Endothelial cell of umbilical vein (primary cell): ENCODE results near the gene GARIN5A. TPM values are rescaled to one million over a fixed set of nuclear protein-coding genes. Genes with fewer than 3 reads are reported as not detected.

Experiments used
- BruUV-seq: library from RNA; stranded (reverse); fragments of 400-500 nt; replicated peaks from 2 replicates; lab custom pipeline; 2021; lab: Mats Ljungman, UMichigan
- CTCF ChIA-PET: fragments of 300-600, 350-600 bp; sonication (Branson Sonifier 250); formaldehyde crosslinking; loops from one replicate; lab custom pipeline; 2021; ENCODE audit warnings: antibody characterized with exemption, inconsistent platforms; lab: Charles Lee
- POLR2A ChIA-PET: fragments of 300-600, 350-600 bp; sonication (Branson Sonifier 250); formaldehyde crosslinking; loops from one replicate; lab custom pipeline; 2021; ENCODE audit warnings: antibody characterized with exemption, inconsistent platforms; lab: Charles Lee
- DNase-seq: peaks from one replicate; pipeline ENCODE4 v3.0.0-alpha.2; 2011; ENCODE audit warnings: low read depth, low spot score
- FAIRE-seq: peaks from 2 replicates; lab custom pipeline; 2011; peaks lifted over from hg19 to GRCh38; lab: Jason Lieb, UNC
- H2AFZ ChIP-seq: 2 replicates; pipeline ENCODE4 v1.6.0; 2012; ENCODE audit warnings: low read depth, low read length, control low read depth, inconsistent platforms
- H3K27ac ChIP-seq: 2 replicates; pipeline ENCODE4 v1.5.1; 2011; ENCODE audit warnings: low read depth, mild to moderate bottlenecking, control low read depth, low read length, moderate library complexity; ENCODE audit not compliant: insufficient read depth
- H3K27me3 ChIP-seq, 2 experiments: 2 replicates each; pipeline versions ENCODE4 v1.6.0 to v1.6.1; 2011; ENCODE audit warnings: low read length in 2 of 2, mixed read lengths in 1 of 2; ENCODE audit not compliant: control insufficient read depth in 2 of 2, insufficient read depth in 2 of 2
- H3K36me3 ChIP-seq, 2 experiments: 2 replicates in 1 of 2; 3 replicates in 1 of 2; pipeline ENCODE4 v1.5.1; 2011; ENCODE audit warnings: low read length in 2 of 2, mild to moderate bottlenecking in 1 of 2, moderate library complexity in 1 of 2; ENCODE audit not compliant: control insufficient read depth in 2 of 2, insufficient read depth in 2 of 2; ENCODE audit errors: extremely low read depth in 1 of 2
- H3K4me1 ChIP-seq: 3 replicates; pipeline ENCODE4 v1.5.1; 2011; ENCODE audit warnings: mild to moderate bottlenecking, low read length; ENCODE audit not compliant: control insufficient read depth, insufficient read depth; ENCODE audit errors: extremely low read depth
- H3K4me2 ChIP-seq: 2 replicates; pipeline ENCODE4 v1.6.1; 2011; ENCODE audit warnings: low read length, control low read depth, mixed read lengths; ENCODE audit not compliant: insufficient read depth
- H3K4me3 ChIP-seq, 3 experiments: fragments of 200-600 bp in 1 of 3; sonication (generic), shearing (Covaris generic) in 1 of 3; replicated peaks in 1 of 3; 2 replicates each; pipeline ENCODE4 v1.5.1; 2011 to 2016; ENCODE audit warnings: control low read depth in 3 of 3, low read length in 3 of 3, mild to moderate bottlenecking in 2 of 3, inconsistent platforms in 1 of 3, low read depth in 1 of 3, moderate library complexity in 1 of 3; ENCODE audit not compliant: insufficient read depth in 1 of 3
- H3K79me2 ChIP-seq: 2 replicates; pipeline ENCODE4 v1.6.0; 2012; ENCODE audit warnings: low read length, inconsistent platforms; ENCODE audit not compliant: control insufficient read depth, insufficient read depth
- H3K9ac ChIP-seq: replicated peaks from 2 replicates; pipeline ENCODE3; 2011; ENCODE audit warnings: low read length, control low read depth; ENCODE audit not compliant: insufficient read depth; ENCODE audit errors: extremely low read depth
- H3K9me1 ChIP-seq: replicated peaks from 3 replicates; pipeline ENCODE4 v1.6.0; 2011; ENCODE audit warnings: mild to moderate bottlenecking, low read length; ENCODE audit not compliant: control insufficient read depth, insufficient read depth; ENCODE audit errors: extremely low read depth
- H3K9me3 ChIP-seq: replicated peaks from 2 replicates; pipeline ENCODE4 v1.5.1; 2012; ENCODE audit warnings: low read length, inconsistent platforms; ENCODE audit not compliant: control insufficient read depth, insufficient read depth
- H4K20me1 ChIP-seq: replicated peaks from 2 replicates; pipeline ENCODE3; 2011; ENCODE audit warnings: mild to moderate bottlenecking, low read length; ENCODE audit not compliant: control insufficient read depth, insufficient read depth; ENCODE audit errors: extremely low read depth
- CTCF ChIP-seq, 2 donors: IDR thresholded peaks; 1 replicate in 1 of 2; 2 replicates in 1 of 2; pipeline ENCODE4 v1.5.1; 2011; ENCODE audit warnings: low read length in 2 of 2, mild to moderate bottlenecking in 2 of 2, moderate library complexity in 2 of 2, control low read depth in 1 of 2, inconsistent platforms in 1 of 2, low read depth in 1 of 2; ENCODE audit not compliant: insufficient read depth in 1 of 2; ENCODE audit errors: extremely low read depth in 1 of 2
- MYC ChIP-seq: IDR thresholded peaks from one replicate; pipeline ENCODE4 v1.6.1; 2011; ENCODE audit warnings: mild to moderate bottlenecking, low read depth, low read length
- POLR2AphosphoS5 ChIP-seq: IDR thresholded peaks from 2 replicates; pipeline ENCODE4 v1.6.1; 2012; ENCODE audit warnings: low read depth, mild to moderate bottlenecking, control low read depth, low read length, moderate library complexity; ENCODE audit not compliant: insufficient read depth
- dilution Hi-C: fragments of 300-500 bp; cut with MboI; formaldehyde crosslinking; loops from one replicate; pipeline ENCODE4 v1.15.0; 2019; ENCODE audit warnings: low sequenced_read_pairs; ENCODE audit not compliant: extremely low pct_ligation_motif_present
- intact Hi-C: fragments of 100-400 bp; cut with micrococcal nuclease; formaldehyde crosslinking; loops from one replicate; pipeline ENCODE4 v1.10.0; 2022
- polyA plus RNA-seq, 4 experiments: library from polyadenylated mRNA; depleted of rRNA in 3 of 4; stranded (reverse) in 3 of 4; unstranded in 1 of 4; fragments of >200 nt; gene quantifications; 2 replicates each; pipeline versions ENCODE4 v1.2.1 to v1.2.3, GENCODE V29; 2011 to 2012; ENCODE audit warnings: missing spikeins in 1 of 4
- total RNA-seq: library from RNA; stranded (reverse); gene quantifications from 2 replicates; pipeline ENCODE4 v1.2.3, GENCODE V29; 2021
- TF ChIP-seq, protein P1 (sequence below): IDR thresholded peaks from 2 replicates; pipeline ENCODE4 v1.6.1; 2011; ENCODE audit not compliant: insufficient read depth, insufficient read length

Gene GARIN5A
- total and polyA plus RNA-seq, 2 donors (not counting 3 experiments of a cell fraction or from before 2014, with no cell fraction given), result 0.44 to 0.76 TPM

DNA sequence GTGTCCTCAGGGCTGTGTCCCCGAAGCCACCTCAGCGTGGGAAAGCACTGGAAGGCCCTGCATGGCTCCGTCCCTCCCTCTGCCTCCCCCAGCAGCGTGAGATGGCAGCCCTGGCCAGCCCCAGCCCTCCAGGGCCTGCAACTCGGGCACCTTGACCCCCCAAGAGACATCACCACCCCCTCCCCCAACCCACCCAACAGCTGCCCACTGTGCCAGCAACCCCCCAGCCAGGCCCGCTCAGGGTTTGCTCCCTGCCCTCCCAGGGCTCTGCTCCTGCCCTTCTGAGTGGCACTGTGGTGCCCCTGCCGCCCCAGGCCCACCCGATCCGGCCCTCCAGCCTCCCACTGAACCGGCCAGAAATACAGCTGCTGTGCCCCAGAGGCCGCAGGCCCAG, 38.5 kb upstream of the GARIN5A start:
- Histone ChIP-seq H3K27ac (no peak overlapping the region), H3K4me3 (no peak overlapping the region), H3K9me3 (no peaks in the 10 kb centered on the region), H3K4me1 (peaks cover 5% of the 10 kb centered on the region), H3K9ac (no peak overlapping the region), H3K9me1 (no peaks in the 10 kb centered on the region), H2AFZ (no peak overlapping the region), H3K36me3 (no peaks in the 10 kb centered on the region), H3K4me2 (no peak overlapping the region), H4K20me1 (no peaks in the 10 kb centered on the region), H3K27me3 (no peaks in the 10 kb centered on the region), H3K79me2 (no peaks in the 10 kb centered on the region)
- intact Hi-C loops (no loop called here), dilution Hi-C loops (no loop called here)
- FAIRE-seq, result no peak
- DNase-seq, result no peak
- POLR2A ChIA-PET, result no interaction called here
- CTCF ChIA-PET, result interaction anchor here (1.5 kb wide), 1 partner anchor 22 kb away, joined by 3 read pairs; no protein-coding TSS in a partner anchor
- BruUV-seq, result no TSS peak
- TF ChIP-seq POLR2AphosphoS5 (no peak), CTCF (IDR thresholded peaks at IDR 0.05; ENCODE audit: extremely low read depth in 1 of 2, insufficient read depth in 1 of 2, low read depth in 1 of 2, low read length in 2 of 2) (no peak), MYC (no peak)
- TF ChIP-seq, protein P1, sequence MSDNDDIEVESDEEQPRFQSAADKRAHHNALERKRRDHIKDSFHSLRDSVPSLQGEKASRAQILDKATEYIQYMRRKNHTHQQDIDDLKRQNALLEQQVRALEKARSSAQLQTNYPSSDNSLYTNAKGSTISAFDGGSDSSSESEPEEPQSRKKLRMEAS, result no peak
